K562 (cell line): ENCODE measurements around the gene ATXN7L1. TPM values are rescaled to one million over a fixed set of nuclear protein-coding genes. Genes with fewer than 3 reads are reported as not detected.

Source experiments
- BACH1 ChIP-seq: fragments of 200-800 bp; sonication (Bioruptor generic); IDR thresholded peaks from 2 replicates; pipeline ENCODE4 v1.6.1; 2016; ENCODE audit warnings: missing genetic modification characterization, missing compliant biosample characterization
- BCL6 ChIP-seq: fragments of 250-450 bp; sonication (Bioruptor Pico); IDR thresholded peaks from 2 replicates; pipeline ENCODE4 v1.4.0; 2020
- EHMT2 ChIP-seq: fragments of 450-650 bp; IDR thresholded peaks from 2 replicates; pipeline ENCODE4 v1.6.1; 2018; ENCODE audit warnings: antibody characterized with exemption
- ELF2 ChIP-seq: fragments of 250-450 bp; sonication (Bioruptor Pico); IDR thresholded peaks from 2 replicates; pipeline ENCODE4 v1.5.0; 2021; ENCODE audit warnings: mild to moderate bottlenecking
- FOXJ3 ChIP-seq: sonication (generic); formaldehyde crosslinking; IDR thresholded peaks from 2 replicates; pipeline ENCODE4 v1.4.0; 2020; ENCODE audit warnings: mild to moderate bottlenecking, missing genetic modification reagents
- HBP1 ChIP-seq: fragments of 450-650 bp; formaldehyde crosslinking; IDR thresholded peaks from 2 replicates; pipeline ENCODE4 v1.4.0; 2022; ENCODE audit warnings: missing genetic modification characterization
- KDM2B ChIP-seq: fragments of 250-450 bp; sonication (Bioruptor Pico); IDR thresholded peaks from 2 replicates; pipeline ENCODE4 v1.8.0; 2021; ENCODE audit warnings: mild to moderate bottlenecking, moderate library complexity
- KDM4B ChIP-seq, 2 experiments: fragments of 450-650 bp in 1 of 2; sonication (generic) in 1 of 2; IDR thresholded peaks; 2 replicates each; pipeline ENCODE4 v1.6.1; 2016 to 2017; ENCODE audit warnings: borderline replicate concordance in 2 of 2, antibody characterized with exemption in 1 of 2, low read depth in 1 of 2, mild to moderate bottlenecking in 1 of 2
- MBD2 ChIP-seq: sonication (generic); IDR thresholded peaks from 2 replicates; pipeline ENCODE4 v1.6.1; 2016; ENCODE audit warnings: low read depth, borderline replicate concordance
- RBFOX2 ChIP-seq: fragments of 200-400 bp; formaldehyde crosslinking; IDR thresholded peaks from 2 replicates; pipeline ENCODE4 v1.6.1; 2017; ENCODE audit warnings: low read depth, mild to moderate bottlenecking, low read length, moderate library complexity
- REST ChIP-seq, 2 experiments: fragments of 450-650 bp; formaldehyde crosslinking in 1 of 2; IDR thresholded peaks; 2 replicates each; pipeline versions ENCODE4 v1.4.0 to v1.6.1; 2014 to 2020; ENCODE audit warnings: mild to moderate bottlenecking in 2 of 2, borderline replicate concordance in 1 of 2, low read depth in 1 of 2
- ZNF311 ChIP-seq: fragments of 250-450 bp; sonication (Bioruptor Pico); IDR thresholded peaks from 2 replicates; pipeline ENCODE4 v1.4.0; 2020; ENCODE audit warnings: mild to moderate bottlenecking, moderate library complexity
- ZNF518B ChIP-seq: fragments of 250-450 bp; sonication (Bioruptor Pico); IDR thresholded peaks from 2 replicates; pipeline ENCODE4 v1.5.0; 2021; ENCODE audit warnings: mild to moderate bottlenecking, moderate library complexity
- ZNF586 ChIP-seq: fragments of 450-650 bp; formaldehyde crosslinking; conservative IDR thresholded peaks from 2 replicates; pipeline ENCODE4 v1.4.0; 2020; ENCODE audit warnings: mild to moderate bottlenecking, moderate library complexity
- polyA plus RNA-seq, 8 experiments: library from polyadenylated mRNA; depleted of rRNA in 4 of 8; stranded (reverse) in 5 of 8; unstranded in 3 of 8; fragments of >200 nt; fragmentation: Nextera tagmentation in 2 of 8; fragmentation: Illumina TruSeq in 1 of 8; extraction: Ambion mirVana in 2 of 8; extraction: Trizol in 1 of 8; gene quantifications; 2 replicates each; pipeline versions ENCODE4 v1.2.1 to v1.2.3, GENCODE V29; 2011 to 2014; ENCODE audit warnings: inconsistent platforms in 1 of 8, missing spikeins in 1 of 8
- total RNA-seq, 7 experiments: library from RNA; depleted of rRNA in 6 of 7; stranded (reverse); fragments of >200 nt in 6 of 7; fragmentation: Illumina TruSeq in 2 of 7; extraction: Trizol in 2 of 7; gene quantifications; 2 replicates each; pipeline versions ENCODE4 v1.2.1 to v1.2.3, GENCODE V29; 2011 to 2021; ENCODE audit warnings: low replicate concordance in 1 of 7

ATXN7L1 gene
- total and polyA plus RNA-seq, 9 of the 15 experiments (the other 6 are each of a cell fraction or from before 2014, with no cell fraction given), result 6.6 to 13.7 (median 10.7) TPM

- TF ChIP-seq REST (IDR thresholded peaks at IDR 0.05; ENCODE audit: borderline replicate concordance), result peak; percentile 20; the same call in 1 of the 2 replicates
- TF ChIP-seq REST (CRISPR knock-in tag; IDR thresholded peaks at IDR 0.05; ENCODE audit: low read depth), result no peak
- TF ChIP-seq ZNF311 (CRISPR knock-in tag), result no peak
- peak; percentile 97 for TF ChIP-seq FOXJ3 (CRISPR knock-in tag)
- no peak for TF ChIP-seq KDM4B (IDR thresholded peaks at IDR 0.05; ENCODE audit: borderline replicate concordance in 2 of 2, low read depth in 1 of 2)
- 0 out of 2 replicates have a peak, but pooled peaks have one; percentile 30 for TF ChIP-seq MBD2
- no peak for TF ChIP-seq RBFOX2
- no peak for TF ChIP-seq EHMT2
- no peak for TF ChIP-seq HBP1 (CRISPR knock-in tag)
- TF ChIP-seq ZNF586, result no peak
- no peak for TF ChIP-seq KDM2B (CRISPR knock-in tag)
- TF ChIP-seq ELF2, result no peak
- no peak for TF ChIP-seq BACH1
- no peak for TF ChIP-seq ZNF518B (CRISPR knock-in tag)
- no peak for TF ChIP-seq BCL6 (CRISPR knock-in tag)
Measured at GRCh38 chr7:105664816-105665525, 211.4 kb downstream of the ATXN7L1 start (continued).
